ENCODE results near the gene TECTA. TPM values are rescaled to one million over a fixed set of nuclear protein-coding genes. Genes with fewer than 3 reads are reported as not detected.

TECTA gene
- total RNA-seq, 1 experiment from 2014 or later = 0.41 TPM

DNA sequence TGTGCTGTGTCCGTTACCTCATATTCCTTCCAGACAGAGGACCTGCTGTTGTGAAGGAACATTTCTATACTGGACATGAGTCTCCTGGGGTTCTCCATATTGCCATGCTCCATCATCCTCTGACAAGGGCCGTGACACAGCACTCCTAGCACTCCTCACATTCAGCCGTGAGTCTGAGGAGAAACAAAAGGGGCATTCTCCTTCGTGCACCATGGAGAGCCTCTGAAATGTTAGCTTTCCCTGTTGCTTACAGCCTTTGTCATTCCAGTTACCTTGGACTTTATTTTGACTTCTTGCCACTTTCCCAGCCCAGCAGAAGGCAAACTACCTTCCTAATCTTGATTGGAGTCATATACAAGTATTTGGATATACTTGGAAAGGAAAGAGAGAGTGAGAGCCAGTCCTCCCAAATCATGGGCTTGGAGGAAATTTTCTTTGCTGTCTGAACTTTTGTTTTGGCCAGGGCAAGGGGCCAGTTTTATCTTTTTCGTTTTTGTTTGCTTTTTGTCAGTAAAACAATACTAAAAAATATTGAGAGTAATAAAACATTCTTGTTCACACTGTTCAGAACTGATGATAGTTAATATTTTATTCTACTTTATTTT lies 29.1 kb upstream of the TECTA start:
- ChIA-PET CTCF (no interaction called here), POLR2A (no interaction called here)
- no peak for TF ChIP-seq CTCF (IDR thresholded peaks at IDR 0.05; ENCODE audit: insufficient read depth in 1 of 2, low read depth in 1 of 2, low read length in 1 of 2, severe bottlenecking in 1 of 2, unreplicated experiment in 1 of 2)
- no TSS peak for BruUV-seq (replicated peaks)
- peaks cover 21% of the 10 kb centered on the region for H3K4me1 ChIP-seq
- DNase-seq = no peak
- no peaks in the 10 kb centered on the region for H3K27me3 ChIP-seq (replicated peaks; ENCODE audit: control insufficient read depth, insufficient read depth, low read length)
- Mint-ChIP-seq H3K36me3 (ENCODE audit: insufficient read depth, unreplicated experiment) (peaks cover 12% of the 10 kb centered on the region), H3K27ac (ENCODE audit: unreplicated experiment) (no peak overlapping the region), H3K9me3 (ENCODE audit: unreplicated experiment) (no peaks in the 10 kb centered on the region), H3K4me1 (ENCODE audit: low read depth, unreplicated experiment) (peaks cover 32% of the 10 kb centered on the region), H3K27me3 (ENCODE audit: insufficient read depth, unreplicated experiment) (no peaks in the 10 kb centered on the region), H3K4me3 (ENCODE audit: unreplicated experiment) (no peak overlapping the region)
- intact Hi-C loops (cut with micrococcal nuclease; ENCODE audit: unreplicated experiment) = no loop called here
- no peaks in the 10 kb centered on the region for H3K9me3 ChIP-seq
- no peak overlapping the region for H3K4me3 ChIP-seq (ENCODE audit: low read depth, low read length)
- no peaks in the 10 kb centered on the region for H3K36me3 ChIP-seq (ENCODE audit: control insufficient read depth, insufficient read depth, low read length)

GRCh38 chr11:121081321-121081720 lies 19.7 kb upstream of the TECTA start:
- no peaks in the 10 kb centered on the region for H3K9me3 ChIP-seq
- intact Hi-C loops (cut with micrococcal nuclease; ENCODE audit: unreplicated experiment) = no loop called here
- TF ChIP-seq CTCF (IDR thresholded peaks at IDR 0.05; ENCODE audit: insufficient read depth in 1 of 2, low read depth in 1 of 2, low read length in 1 of 2, severe bottlenecking in 1 of 2, unreplicated experiment in 1 of 2) = no peak
- Mint-ChIP-seq H3K27me3 (ENCODE audit: insufficient read depth, unreplicated experiment) (no peaks in the 10 kb centered on the region), H3K9me3 (ENCODE audit: unreplicated experiment) (no peaks in the 10 kb centered on the region), H3K27ac (ENCODE audit: unreplicated experiment) (no peak overlapping the region), H3K4me1 (ENCODE audit: low read depth, unreplicated experiment) (peaks cover 1% of the 10 kb centered on the region), H3K36me3 (ENCODE audit: insufficient read depth, unreplicated experiment) (no peaks in the 10 kb centered on the region), H3K4me3 (ENCODE audit: unreplicated experiment) (no peak overlapping the region)
- DNase-seq = no peak
- POLR2A ChIA-PET = no interaction called here
- CTCF ChIA-PET = no interaction called here
- no TSS peak for BruUV-seq (replicated peaks)
- no peaks in the 10 kb centered on the region for H3K27me3 ChIP-seq (replicated peaks; ENCODE audit: control insufficient read depth, insufficient read depth, low read length)
- H3K4me1 ChIP-seq = no peaks in the 10 kb centered on the region
- H3K4me3 ChIP-seq (ENCODE audit: low read depth, low read length) = no peak overlapping the region
- no peaks in the 10 kb centered on the region for H3K36me3 ChIP-seq (ENCODE audit: control insufficient read depth, insufficient read depth, low read length)

GRCh38 chr11:121082219-121082618 lies 18.8 kb upstream of the TECTA start:
- Mint-ChIP-seq H3K4me3 (ENCODE audit: unreplicated experiment) (no peak overlapping the region), H3K36me3 (ENCODE audit: insufficient read depth, unreplicated experiment) (no peaks in the 10 kb centered on the region), H3K9me3 (ENCODE audit: unreplicated experiment) (no peaks in the 10 kb centered on the region), H3K27me3 (ENCODE audit: insufficient read depth, unreplicated experiment) (no peaks in the 10 kb centered on the region), H3K27ac (ENCODE audit: unreplicated experiment) (no peak overlapping the region), H3K4me1 (ENCODE audit: low read depth, unreplicated experiment) (peaks cover 4% of the 10 kb centered on the region)
- intact Hi-C loops (cut with micrococcal nuclease; ENCODE audit: unreplicated experiment) = no loop called here
- POLR2A ChIA-PET = no interaction called here
- H3K27me3 ChIP-seq (replicated peaks; ENCODE audit: control insufficient read depth, insufficient read depth, low read length) = no peaks in the 10 kb centered on the region
- BruUV-seq (replicated peaks) = no TSS peak
- CTCF ChIA-PET = no interaction called here
- H3K4me1 ChIP-seq = no peaks in the 10 kb centered on the region
- no peaks in the 10 kb centered on the region for H3K9me3 ChIP-seq
- no peak overlapping the region for H3K4me3 ChIP-seq (ENCODE audit: low read depth, low read length)
- no peak for DNase-seq
- no peaks in the 10 kb centered on the region for H3K36me3 ChIP-seq (ENCODE audit: control insufficient read depth, insufficient read depth, low read length)
- no peak for TF ChIP-seq CTCF (IDR thresholded peaks at IDR 0.05; ENCODE audit: insufficient read depth in 1 of 2, low read depth in 1 of 2, low read length in 1 of 2, severe bottlenecking in 1 of 2, unreplicated experiment in 1 of 2)

Data from Caco-2 (cell line).